Neuronal stem cell (in vitro differentiated cells): Measurements from ENCODE around the gene DCST1. TPM values are rescaled to one million over a fixed set of nuclear protein-coding genes. Genes with fewer than 3 reads are reported as not detected.
"Not testable (repeated sequence)": the region's sequence is repeated elsewhere in the genome, so short reads cannot be mapped to it uniquely, and the experiment has no call there.

Experiments
- DNase-seq: peaks from one replicate; pipeline ENCODE4 v3.0.0-alpha.2; 2013; ENCODE audit warnings: low spot score
- H2AFZ ChIP-seq: one replicate; pipeline ENCODE4 v1.6.1; 2013; ENCODE audit warnings: mild to moderate bottlenecking, low read length, inconsistent platforms
- H2AK5ac ChIP-seq: 2 replicates; pipeline ENCODE4 v1.6.1; 2013; ENCODE audit warnings: low read depth, mild to moderate bottlenecking, inconsistent platforms, low read length, moderate library complexity, mixed read lengths
- H2BK120ac ChIP-seq: 2 replicates; pipeline ENCODE4 v1.6.1; 2013; ENCODE audit warnings: low read depth, mild to moderate bottlenecking, inconsistent platforms, low read length, moderate library complexity, mixed read lengths
- H2BK12ac ChIP-seq: one replicate; pipeline ENCODE4 v1.6.1; 2013; ENCODE audit warnings: low read length, inconsistent platforms
- H2BK15ac ChIP-seq: 2 replicates; pipeline ENCODE4 v1.6.1; 2013; ENCODE audit warnings: mild to moderate bottlenecking, low read length, inconsistent platforms, mixed read lengths
- H2BK5ac ChIP-seq: one replicate; pipeline ENCODE4 v1.6.1; 2013; ENCODE audit warnings: inconsistent platforms, mild to moderate bottlenecking, low read length, moderate library complexity
- H3K14ac ChIP-seq: one replicate; pipeline ENCODE4 v1.6.1; 2013; ENCODE audit warnings: low read length, inconsistent platforms
- H3K18ac ChIP-seq: 2 replicates; pipeline ENCODE4 v1.6.1; 2013; ENCODE audit warnings: low read length, inconsistent platforms
- H3K23ac ChIP-seq: 2 replicates; pipeline ENCODE4 v1.6.1; 2013; ENCODE audit warnings: low read depth, mild to moderate bottlenecking, mixed read lengths, low read length, inconsistent platforms; ENCODE audit not compliant: poor library complexity
- H3K27ac ChIP-seq: replicated peaks from 3 replicates; pipeline ENCODE4 v1.5.1; 2013; ENCODE audit warnings: low read length, inconsistent platforms
- H3K27me3 ChIP-seq, 3 experiments: 2 replicates each; pipeline ENCODE4 v1.6.1; 2013; ENCODE audit warnings: low read length in 3 of 3, mild to moderate bottlenecking in 2 of 3, inconsistent platforms in 1 of 3, low read depth in 1 of 3, mixed read lengths in 1 of 3, moderate library complexity in 1 of 3; ENCODE audit not compliant: control insufficient read depth in 3 of 3, insufficient read depth in 3 of 3
- H3K36me3 ChIP-seq, 2 donors: replicated peaks in 1 of 2; 2 replicates each; pipeline ENCODE4 v1.6.1; 2013; ENCODE audit warnings: low read length in 2 of 2; ENCODE audit not compliant: control insufficient read depth in 2 of 2, insufficient read depth in 2 of 2
- H3K4ac ChIP-seq: 2 replicates; pipeline ENCODE4 v1.6.1; 2013; ENCODE audit warnings: inconsistent platforms, mild to moderate bottlenecking, low read length, moderate library complexity
- H3K4me1 ChIP-seq, 2 donors: 1 replicate in 1 of 2; 2 replicates in 1 of 2; pipeline ENCODE4 v1.6.1; 2013; ENCODE audit warnings: low read length in 2 of 2, low read depth in 1 of 2; ENCODE audit not compliant: control insufficient read depth in 2 of 2, insufficient read depth in 1 of 2
- H3K4me2 ChIP-seq: one replicate; pipeline ENCODE4 v1.6.1; 2013; ENCODE audit warnings: mild to moderate bottlenecking, low read length, inconsistent platforms; ENCODE audit not compliant: insufficient read depth, poor library complexity, severe bottlenecking
- H3K4me3 ChIP-seq, 2 donors: 2 replicates each; pipeline ENCODE4 v1.5.1; 2013; ENCODE audit warnings: low read length in 2 of 2, mild to moderate bottlenecking in 2 of 2, inconsistent platforms in 1 of 2, moderate library complexity in 1 of 2
- H3K79me1 ChIP-seq: one replicate; pipeline ENCODE4 v1.6.1; 2013; ENCODE audit warnings: low read depth, mild to moderate bottlenecking, inconsistent platforms, low read length, moderate library complexity
- H3K9ac ChIP-seq: one replicate; pipeline ENCODE4 v1.6.1; 2013; ENCODE audit warnings: mild to moderate bottlenecking, low read depth, low read length, inconsistent platforms; ENCODE audit not compliant: poor library complexity
- H3K9me3 ChIP-seq, 2 donors: replicated peaks in 1 of 2; 2 replicates each; pipeline versions ENCODE3 to v1.6.1; 2013; ENCODE audit warnings: low read length in 2 of 2, mild to moderate bottlenecking in 2 of 2, inconsistent platforms in 1 of 2, low read depth in 1 of 2, mixed read lengths in 1 of 2, moderate library complexity in 1 of 2; ENCODE audit not compliant: control insufficient read depth in 2 of 2, insufficient read depth in 1 of 2
- H4K8ac ChIP-seq: one replicate; pipeline ENCODE4 v1.6.1; 2013; ENCODE audit warnings: low read depth, mild to moderate bottlenecking, inconsistent platforms, low read length, moderate library complexity
- H4K91ac ChIP-seq: one replicate; pipeline ENCODE4 v1.6.1; 2013; ENCODE audit warnings: low read length, low read depth, mild to moderate bottlenecking, inconsistent platforms; ENCODE audit not compliant: poor library complexity
- WGBS, 2 donors: extraction: QIAGEN DNeasy Blood & Tissue Kit; methylation state at CpG; one replicate each; pipeline ENCODE4 v1.1.7; 2013; ENCODE audit warnings: missing lambda C conversion rate in 2 of 2, mixed read lengths in 1 of 2; ENCODE audit not compliant: insufficient read length in 2 of 2, insufficient replicate concordance in 1 of 2; ENCODE audit errors: extremely low coverage in 2 of 2; 5-methylcytosine and 5-hydroxymethylcytosine counted together
- polyA plus RNA-seq, 2 experiments: library from polyadenylated mRNA; stranded (reverse); fragments of 200-250 nt; gene quantifications; one replicate each; pipeline ENCODE4 v1.2.3, GENCODE V29; 2013

Gene DCST1
- polyA plus RNA-seq (2013, experiment 1 of 2), result 0.03 TPM
- polyA plus RNA-seq (2013, experiment 2 of 2), result 0.06 TPM

DNA sequence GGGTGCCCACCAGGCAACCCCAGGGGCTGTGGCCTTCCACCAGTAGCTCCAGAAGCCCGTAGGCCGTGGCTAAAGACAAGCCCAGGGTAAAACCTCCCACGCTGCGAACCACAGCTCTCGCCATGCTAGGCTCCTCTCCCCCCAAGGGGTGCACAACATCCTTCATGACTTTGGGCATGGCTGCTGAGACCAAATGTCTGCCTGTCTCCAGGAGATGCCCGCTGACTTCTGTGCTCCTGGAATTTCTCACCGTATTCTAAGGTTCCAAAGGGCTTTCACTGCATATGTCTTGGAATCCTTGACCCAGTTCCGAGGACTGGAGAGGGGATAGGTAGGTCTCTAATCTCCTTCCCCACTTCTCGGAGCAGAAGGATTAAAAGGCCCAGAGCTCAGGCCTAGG lies at the start of gene DCST1, which contains the start of gene DCST2:
TSS of gene DCST1 (plus strand) at position 301 of the 400 bp plus-strand sequence. CDS start 213 bp downstream, outside the sequence.
TSS of gene DCST2 (minus strand) at position 258 of the 400 bp plus-strand sequence. CDS start at position 178, 80 bp downstream.
- Histone ChIP-seq H3K27ac (no peak within 1 kb of the TSS), H2BK120ac (no peak within 1 kb of the TSS), H3K79me1 (no peaks in the 10 kb centered on the region), H3K9me3 (no peaks in the 10 kb centered on the region), H2AFZ (no peak within 1 kb of the TSS), H2BK12ac (no peak within 1 kb of the TSS), H2AK5ac (peak within 1 kb of the TSS; percentile 79), H3K4me2 (no peak within 1 kb of the TSS), H3K4ac (no peak within 1 kb of the TSS), H3K36me3 (no peaks in the 10 kb centered on the region), H3K27me3 (no peaks in the 10 kb centered on the region), H3K9ac (no peak within 1 kb of the TSS), H3K23ac (no peak within 1 kb of the TSS), H4K8ac (no peak within 1 kb of the TSS), H4K91ac (no peak within 1 kb of the TSS), H3K18ac (peak within 1 kb of the TSS; percentile 54), H3K4me1 (peaks cover 2 to 7% of the 10 kb centered on the region in 2 donors), H2BK5ac (no peak within 1 kb of the TSS), H3K14ac (no peak within 1 kb of the TSS), H2BK15ac (peak within 1 kb of the TSS; percentile 56), H3K4me3 (no peak within 1 kb of the TSS)
- no peak for DNase-seq
- WGBS, 2 donors, result no CpG with 5 or more reads among the region's 9 CpGs

- not testable (repeated sequence) for H3K27me3 ChIP-seq, H4K91ac ChIP-seq, DNase-seq, H3K23ac ChIP-seq, H3K14ac ChIP-seq, H3K9ac ChIP-seq, H3K4ac ChIP-seq, H2BK12ac ChIP-seq, H3K9me3 ChIP-seq, H2AK5ac ChIP-seq, H2BK15ac ChIP-seq, H3K18ac ChIP-seq, H2BK120ac ChIP-seq, H2AFZ ChIP-seq, H3K4me2 ChIP-seq, H3K4me1 ChIP-seq, H3K27ac ChIP-seq, H3K4me3 ChIP-seq, H4K8ac ChIP-seq, H2BK5ac ChIP-seq
- Histone ChIP-seq H3K36me3 (peaks cover 32 to 60% of the 10 kb centered on the region in 2 donors), H3K79me1 (peaks cover 12% of the 10 kb centered on the region)
- no CpG with 5 or more reads among the region's 4 CpGs for WGBS, 2 donors
Measured at GRCh38 chr1:154986736-154987135, 46.9 kb upstream of the DCST1 start.

- no peaks in the 10 kb centered on the region for H3K27me3 ChIP-seq
- no peak overlapping the region for H3K4me3 ChIP-seq
- no peak overlapping the region for H2AFZ ChIP-seq
- H2BK12ac ChIP-seq, result no peak overlapping the region
- no peak overlapping the region for H2AK5ac ChIP-seq
- no peak overlapping the region for H3K4ac ChIP-seq
- no peak overlapping the region for H3K18ac ChIP-seq
- no peak overlapping the region for H3K9ac ChIP-seq
- peaks cover 32 to 61% of the 10 kb centered on the region in 2 donors for H3K36me3 ChIP-seq
- no peak overlapping the region for H4K8ac ChIP-seq
- no peak overlapping the region for H2BK5ac ChIP-seq
- no peaks in the 10 kb centered on the region for H3K9me3 ChIP-seq
- no peak overlapping the region for H3K27ac ChIP-seq
- no peak overlapping the region for H3K14ac ChIP-seq
- WGBS, 2 donors, result no CpG with 5 or more reads among the region's 6 CpGs
- H3K4me2 ChIP-seq, result no peak overlapping the region
- DNase-seq, result no peak
- peaks cover 12% of the 10 kb centered on the region for H3K79me1 ChIP-seq
- no peak overlapping the region for H3K23ac ChIP-seq
- H3K4me1 ChIP-seq, result peaks cover 1 to 5% of the 10 kb centered on the region in 2 donors
- H2BK15ac ChIP-seq, result no peak overlapping the region
- H2BK120ac ChIP-seq, result no peak overlapping the region
- H4K91ac ChIP-seq, result no peak overlapping the region
Measured at GRCh38 chr1:154987326-154987725, 46.3 kb upstream of the DCST1 start.

GRCh38 chr1:154988058-154988954 lies 45.3 kb upstream of the DCST1 start:
- no peak overlapping the region for H3K4me3 ChIP-seq
- H3K79me1 ChIP-seq, result peaks cover 12% of the 10 kb centered on the region
- WGBS, 2 donors, result no CpG with 5 or more reads among the region's 17 CpGs
- H3K9ac ChIP-seq, result no peak overlapping the region
- H3K14ac ChIP-seq, result no peak overlapping the region
- no peak overlapping the region for H2BK15ac ChIP-seq
- H3K18ac ChIP-seq, result no peak overlapping the region
- H4K8ac ChIP-seq, result no peak overlapping the region
- DNase-seq, result no peak
- no peak overlapping the region for H2BK5ac ChIP-seq
- no peaks in the 10 kb centered on the region for H3K27me3 ChIP-seq
- no peak overlapping the region for H3K27ac ChIP-seq
- H2BK120ac ChIP-seq, result no peak overlapping the region
- peaks cover 37 to 70% of the 10 kb centered on the region in 2 donors for H3K36me3 ChIP-seq
- H2AFZ ChIP-seq, result no peak overlapping the region
- no peak overlapping the region for H3K4ac ChIP-seq
- no peak overlapping the region for H2AK5ac ChIP-seq
- no peaks in the 10 kb centered on the region for H3K9me3 ChIP-seq
- H3K4me2 ChIP-seq, result no peak overlapping the region
- no peak overlapping the region for H2BK12ac ChIP-seq
- peaks cover 5 to 10% of the 10 kb centered on the region in 2 donors for H3K4me1 ChIP-seq
- no peak overlapping the region for H3K23ac ChIP-seq
- H4K91ac ChIP-seq, result no peak overlapping the region
